Tibial nerve (tissue), 4 donors: ENCODE measurements around the gene NTRK2. TPM values are rescaled to one million over a fixed set of nuclear protein-coding genes. Genes with fewer than 3 reads are reported as not detected.

ENCODE experiments used
- DNase-seq, 2 donors: peaks; one replicate each; pipeline ENCODE4 v3.0.0-alpha.2; 2019; ENCODE audit warnings: low spot score in 2 of 2
- H3K27ac ChIP-seq, 4 donors: fragments of 200-600 bp; sonication (generic) in 3 of 4; one replicate each; pipeline ENCODE4 v1.5.1; 2017 to 2019; ENCODE audit warnings: mild to moderate bottlenecking in 1 of 4
- H3K27me3 ChIP-seq, 2 donors: fragments of 200-600 bp; sonication (generic) in 1 of 2; one replicate each; pipeline versions ENCODE4 v1.5.1 to v1.6.0; 2017 to 2019
- H3K36me3 ChIP-seq, 3 donors: fragments of 200-600 bp; sonication (generic); one replicate each; pipeline ENCODE4 v1.5.1; 2018 to 2019
- H3K4me1 ChIP-seq, 4 donors: fragments of 200-600 bp; sonication (generic) in 3 of 4; one replicate each; pipeline ENCODE4 v1.5.1; 2017 to 2019
- H3K4me3 ChIP-seq, 4 donors: fragments of 200-600 bp; sonication (generic) in 3 of 4; one replicate each; pipeline ENCODE4 v1.5.1; 2017 to 2019; ENCODE audit warnings: mild to moderate bottlenecking in 1 of 4, moderate library complexity in 1 of 4
- H3K9me3 ChIP-seq, 4 donors: fragments of 200-600 bp; sonication (generic) in 3 of 4; one replicate each; pipeline ENCODE4 v1.5.1; 2017 to 2019
- CTCF ChIP-seq, 5 experiments: fragments of 200-600 bp in 3 of 5; fragments of 450-650 bp in 2 of 5; sonication (generic) in 3 of 5; IDR thresholded peaks; one replicate each; pipeline ENCODE4 v1.5.1; 2016 to 2019; ENCODE audit warnings: antibody characterized with exemption in 5 of 5, mild to moderate bottlenecking in 3 of 5, moderate library complexity in 2 of 5
- EP300 ChIP-seq, 2 donors: sonication (generic); formaldehyde crosslinking; IDR thresholded peaks; one replicate each; pipeline ENCODE4 v1.6.1; 2017; ENCODE audit warnings: antibody characterized with exemption in 2 of 2, mild to moderate bottlenecking in 1 of 2
- POLR2A ChIP-seq, 2 donors: fragments of 450-650 bp; IDR thresholded peaks; one replicate each; pipeline ENCODE4 v1.6.1; 2017; ENCODE audit warnings: antibody characterized with exemption in 2 of 2, mild to moderate bottlenecking in 2 of 2, moderate library complexity in 2 of 2
- WGBS, 2 donors: methylation state at CpG; one replicate each; pipeline ENCODE4 v1.1.5; 2018; 5-methylcytosine and 5-hydroxymethylcytosine counted together
- total RNA-seq, 4 donors: library from RNA; depleted of rRNA; stranded (reverse); fragments of >200 nt; gene quantifications; one replicate each; pipeline ENCODE4 v1.1.0, GENCODE V29; 2016

NTRK2 gene
- total RNA-seq, 4 donors from 2014 or later = 46.7 to 83.4 (median 69.5) TPM

DNA sequence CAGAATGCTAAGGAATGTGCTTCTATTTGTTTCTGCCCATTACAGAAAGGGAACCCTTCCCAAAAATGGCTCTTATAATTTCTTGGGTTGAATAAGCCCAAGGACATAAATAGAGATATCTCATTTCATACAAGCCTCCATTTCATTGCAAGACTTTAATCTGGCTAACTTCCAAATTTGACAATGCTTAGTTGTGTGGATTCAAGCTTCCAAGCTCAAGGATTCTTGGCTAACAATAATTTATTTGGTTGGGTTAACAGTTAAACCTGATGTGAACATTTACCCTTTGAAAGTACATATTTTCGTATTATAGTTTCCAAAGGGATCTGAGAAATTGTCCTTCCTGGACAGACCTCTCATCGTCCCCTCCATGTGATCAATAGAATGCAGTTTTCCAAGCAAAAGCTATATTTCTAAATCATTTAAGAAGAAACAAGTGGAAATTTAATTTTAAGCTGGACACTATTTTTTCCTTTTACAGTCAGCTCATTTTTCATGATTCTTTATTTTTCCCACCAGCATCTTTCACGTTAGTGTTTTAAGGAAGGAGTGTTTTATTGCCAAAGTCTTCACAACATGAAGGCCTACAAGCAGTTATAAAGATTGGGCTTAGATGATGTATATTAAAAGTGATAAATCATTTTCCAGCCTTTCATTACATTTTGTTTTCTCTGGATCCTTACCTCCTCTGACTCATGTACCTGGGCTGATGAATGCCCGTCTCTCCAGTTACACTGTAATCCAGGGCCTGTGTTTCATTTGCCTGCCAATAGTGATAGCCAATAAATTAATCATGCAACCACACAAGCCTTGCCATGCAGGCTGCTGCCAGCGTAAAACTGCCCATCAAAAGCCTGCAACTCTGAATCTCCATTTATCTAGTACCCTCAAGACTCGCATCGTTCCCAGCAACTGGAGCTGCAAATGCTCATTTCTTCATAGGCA lies 176.7 kb downstream of the NTRK2 start:
- TF ChIP-seq POLR2A (IDR thresholded peaks at IDR 0.05) = no peak
- TF ChIP-seq CTCF (IDR thresholded peaks at IDR 0.05) = no peak
- TF ChIP-seq EP300 (IDR thresholded peaks at IDR 0.05) = no peak
- DNase-seq = no peak
- 73 to 80% methylated on average over 7 of the region's 7 CpGs for WGBS, 2 donors

GRCh38 chr9:84846906-84847305 lies 177.4 kb downstream of the NTRK2 start:
- Histone ChIP-seq H3K27me3 (no peaks in the 10 kb centered on the region), H3K4me1 (peaks cover 0 to 9% (median 2%) of the 10 kb centered on the region in 4 donors), H3K36me3 (no peaks in the 10 kb centered on the region), H3K9me3 (no peaks in the 10 kb centered on the region), H3K4me3 (no peak overlapping the region), H3K27ac (no peak overlapping the region)
- no peak for DNase-seq
- TF ChIP-seq CTCF (IDR thresholded peaks at IDR 0.05) (no peak), EP300 (IDR thresholded peaks at IDR 0.05) (no peak), POLR2A (IDR thresholded peaks at IDR 0.05) (no peak)

More for the DNA sequence above, 176.7 kb downstream of the NTRK2 start:
- Histone ChIP-seq H3K9me3 (no peaks in the 10 kb centered on the region), H3K4me1 (peaks cover 0 to 4% (median 0%) of the 10 kb centered on the region in 4 donors), H3K27ac (no peak overlapping the region), H3K27me3 (no peaks in the 10 kb centered on the region), H3K36me3 (no peaks in the 10 kb centered on the region), H3K4me3 (no peak overlapping the region)

DNA sequence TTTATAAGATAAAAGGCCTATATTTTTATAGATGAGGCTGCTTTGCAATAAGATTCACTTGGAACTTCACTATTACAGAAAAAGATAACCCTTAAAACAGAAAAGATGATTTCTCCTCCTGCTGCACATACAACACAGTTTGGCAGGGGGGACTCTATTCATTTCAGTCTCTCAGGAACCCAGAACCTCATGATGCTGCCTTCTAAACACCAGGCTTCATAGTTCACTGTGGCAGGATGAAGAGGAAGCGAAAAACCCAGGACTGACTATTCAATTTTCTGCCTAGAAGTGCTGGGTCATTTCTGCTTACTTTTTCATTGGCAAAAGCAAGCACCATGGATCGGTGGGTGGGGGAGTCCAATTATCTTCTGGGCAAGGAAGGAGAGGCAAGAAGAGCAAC lies 179.5 kb downstream of the NTRK2 start:
- DNase-seq = no peak
- 92 to 97% methylated on average over 2 of the region's 2 CpGs for WGBS, 2 donors
- Histone ChIP-seq H3K4me1 (peaks cover 0 to 26% (median 12%) of the 10 kb centered on the region in 4 donors), H3K9me3 (no peaks in the 10 kb centered on the region), H3K4me3 (no peak overlapping the region), H3K36me3 (no peaks in the 10 kb centered on the region), H3K27me3 (no peaks in the 10 kb centered on the region), H3K27ac (no peak overlapping the region)
- TF ChIP-seq EP300 (IDR thresholded peaks at IDR 0.05) = no peak
- no peak for TF ChIP-seq CTCF (IDR thresholded peaks at IDR 0.05)
- no peak for TF ChIP-seq POLR2A (IDR thresholded peaks at IDR 0.05)

DNA sequence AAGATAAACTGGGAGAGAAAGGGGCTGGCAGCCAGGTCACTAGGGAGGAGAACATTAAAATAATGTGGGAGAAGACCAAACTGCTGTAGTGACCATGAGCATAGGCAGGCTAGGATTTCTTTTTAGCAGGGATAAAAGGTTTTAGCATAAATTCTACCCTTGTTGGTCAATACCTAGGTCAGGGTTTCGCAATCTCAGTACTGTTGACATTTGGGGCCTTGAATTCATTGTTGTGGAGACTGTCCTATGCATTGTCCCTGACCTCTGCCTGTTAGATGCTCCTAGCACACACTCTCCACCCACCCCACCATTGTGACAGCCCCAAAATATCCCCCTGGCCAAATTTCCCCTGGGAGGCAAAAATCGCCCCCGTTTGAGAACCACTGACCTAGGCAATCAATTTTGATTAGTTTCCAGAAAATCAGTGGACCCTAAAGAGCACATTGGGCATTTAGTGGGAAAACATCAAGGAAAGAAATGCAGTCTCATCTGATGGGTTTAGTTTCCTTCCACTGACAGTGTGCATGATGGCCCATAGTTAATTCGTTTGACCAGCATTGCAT lies 181.4 kb downstream of the NTRK2 start:
- Histone ChIP-seq H3K4me3 (no peak overlapping the region), H3K27me3 (no peaks in the 10 kb centered on the region), H3K36me3 (no peaks in the 10 kb centered on the region), H3K27ac (no peak overlapping the region), H3K4me1 (peaks cover 0 to 37% (median 19%) of the 10 kb centered on the region in 4 donors), H3K9me3 (no peaks in the 10 kb centered on the region)
- DNase-seq = no peak
- WGBS, 2 donors = 96 to 98% methylated on average over 4 of the region's 4 CpGs
- TF ChIP-seq POLR2A (IDR thresholded peaks at IDR 0.05) (no peak), EP300 (IDR thresholded peaks at IDR 0.05) (no peak), CTCF (IDR thresholded peaks at IDR 0.05) (no peak)
